GM21367 (cell line): ENCODE data around the gene KIRREL3.

Source experiments
- ATAC-seq: cut with Tn5 transposase; IDR thresholded peaks from one replicate; pipeline ENCODE4 v1.9.1; 2021; ENCODE audit not compliant: unreplicated experiment

The KIRREL3 gene

GRCh38 chr11:126607374-126607773 is 393.2 kb downstream of the KIRREL3 start:
- ATAC-seq, result no peak

- no peak for ATAC-seq
Observed at GRCh38 chr11:126606484-126606883, 394.1 kb downstream of the KIRREL3 start.

GRCh38 chr11:126604461-126604860 is 396.1 kb downstream of the KIRREL3 start:
- no peak for ATAC-seq

DNA sequence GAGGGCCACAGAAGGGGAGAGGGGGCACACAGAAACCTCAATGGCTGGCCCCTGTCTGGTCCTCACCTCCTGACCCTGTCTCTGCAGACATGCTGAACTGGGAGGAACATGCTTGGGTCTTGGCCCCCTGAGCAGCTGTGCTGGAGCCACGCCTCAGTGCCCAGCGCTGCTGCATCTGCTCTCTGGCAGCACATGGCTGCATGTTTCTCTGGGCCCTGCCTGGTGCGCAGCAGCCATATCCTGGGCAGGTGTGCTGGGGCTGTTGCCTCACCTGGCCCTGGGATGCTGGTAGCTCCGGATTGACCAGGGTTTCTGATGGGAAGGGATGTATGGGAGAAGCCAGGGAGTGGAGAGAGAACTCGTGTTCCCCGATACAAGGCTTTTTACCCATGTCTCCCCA is 397.1 kb downstream of the KIRREL3 start:
- no peak for ATAC-seq

DNA sequence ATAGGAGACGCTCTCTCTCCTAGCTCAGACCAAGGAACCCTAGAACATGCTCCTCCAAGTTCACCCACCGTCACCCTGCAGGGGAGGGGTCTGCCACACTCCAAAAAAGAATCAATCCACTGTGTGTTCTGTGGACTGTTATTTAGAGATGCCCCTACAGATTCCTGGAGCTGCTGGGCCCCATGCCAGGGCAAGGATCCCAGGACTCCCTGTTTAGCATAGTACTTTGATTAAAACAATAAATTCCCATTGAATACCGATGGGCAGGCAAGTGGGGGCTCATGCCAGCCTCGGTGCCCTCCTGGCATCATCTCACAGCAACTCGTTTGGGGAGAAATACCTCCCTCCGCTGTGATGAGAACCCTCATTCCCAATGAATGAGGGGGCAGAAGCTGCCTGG is 397.6 kb downstream of the KIRREL3 start:
- ATAC-seq, result no peak

DNA sequence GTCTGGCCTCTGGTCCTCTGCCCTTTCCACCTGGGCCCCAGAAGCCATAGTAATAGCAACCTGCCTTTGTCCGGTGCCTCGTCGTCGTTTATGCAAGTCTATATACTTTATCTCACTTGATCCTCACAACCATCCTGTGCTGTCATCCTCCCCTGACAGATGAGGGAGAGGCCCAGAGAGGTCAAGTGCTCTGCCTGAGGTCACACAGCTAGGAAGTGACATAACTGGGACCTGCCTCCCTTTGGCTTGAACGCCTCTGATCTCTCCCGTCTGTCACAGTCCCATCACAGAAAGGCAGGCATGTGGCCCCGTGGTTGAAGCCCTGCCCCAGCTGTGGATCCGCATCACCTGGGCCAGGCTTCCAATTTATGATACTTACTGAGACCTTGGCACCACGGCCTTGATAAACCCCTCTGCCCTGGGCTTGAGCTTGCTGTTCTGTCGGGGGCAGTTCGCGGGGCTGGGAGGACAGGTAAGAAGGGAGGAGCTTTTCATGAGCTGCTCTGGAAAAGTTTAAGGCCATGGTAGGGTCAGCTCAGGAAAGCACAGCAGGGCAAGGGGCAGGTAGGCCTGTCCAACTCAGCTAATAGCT is 398.1 kb downstream of the KIRREL3 start:
- no peak for ATAC-seq

DNA sequence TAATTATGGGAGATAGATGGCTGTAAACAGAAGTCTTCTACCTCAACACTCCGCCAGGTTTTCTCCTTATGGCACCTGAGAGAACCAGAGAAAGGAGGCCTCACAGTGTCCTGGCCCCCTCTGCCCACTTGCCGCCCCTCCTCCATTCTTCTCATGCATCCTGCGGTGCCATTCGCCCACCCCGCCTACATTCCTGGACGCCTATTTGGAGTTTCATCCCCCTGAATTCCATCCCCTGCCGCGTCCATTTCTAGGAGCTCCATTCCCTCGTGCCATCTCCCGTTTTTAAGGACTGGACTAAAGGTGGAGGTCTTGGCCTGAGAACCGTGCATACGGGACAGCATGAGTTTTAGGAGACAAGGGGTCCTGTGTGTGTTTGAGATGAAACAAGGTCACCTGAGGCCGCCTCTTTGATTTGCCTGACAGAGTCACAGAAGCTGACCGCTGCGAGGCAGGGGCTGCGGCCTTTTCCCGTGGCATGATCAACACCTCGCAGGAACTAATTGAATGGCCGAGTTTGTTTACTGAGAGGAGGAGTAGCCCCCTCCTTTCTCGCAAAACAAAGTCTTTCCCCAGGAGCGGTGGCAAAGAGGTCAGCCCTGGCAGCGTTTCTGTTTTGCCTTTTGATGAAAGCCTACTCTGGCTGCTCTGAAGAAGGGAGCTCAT is 398.9 kb downstream of the KIRREL3 start:
- no peak for ATAC-seq

DNA sequence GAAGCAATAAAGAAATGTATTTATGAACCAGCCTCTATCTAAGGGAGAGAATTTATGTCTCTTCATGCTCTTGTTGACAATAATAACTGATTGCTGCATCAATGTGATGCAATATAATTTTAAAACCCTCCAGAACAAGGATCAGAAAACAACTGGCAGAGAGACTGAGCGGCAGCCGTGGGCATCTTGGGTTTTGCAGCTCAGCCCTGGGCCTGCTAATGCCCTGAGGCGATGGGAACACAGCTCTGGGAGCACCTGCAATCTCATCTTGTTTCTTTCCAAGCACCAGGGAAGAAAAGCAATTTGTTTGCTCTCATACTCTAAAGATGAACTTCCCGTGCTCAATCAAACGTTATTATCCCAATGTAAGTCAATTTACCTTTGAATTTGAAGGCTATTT is 399.4 kb downstream of the KIRREL3 start:
- ATAC-seq, result no peak

- ATAC-seq, result no peak
Observed at GRCh38 chr11:126599217-126599897, 401.2 kb downstream of the KIRREL3 start.

DNA sequence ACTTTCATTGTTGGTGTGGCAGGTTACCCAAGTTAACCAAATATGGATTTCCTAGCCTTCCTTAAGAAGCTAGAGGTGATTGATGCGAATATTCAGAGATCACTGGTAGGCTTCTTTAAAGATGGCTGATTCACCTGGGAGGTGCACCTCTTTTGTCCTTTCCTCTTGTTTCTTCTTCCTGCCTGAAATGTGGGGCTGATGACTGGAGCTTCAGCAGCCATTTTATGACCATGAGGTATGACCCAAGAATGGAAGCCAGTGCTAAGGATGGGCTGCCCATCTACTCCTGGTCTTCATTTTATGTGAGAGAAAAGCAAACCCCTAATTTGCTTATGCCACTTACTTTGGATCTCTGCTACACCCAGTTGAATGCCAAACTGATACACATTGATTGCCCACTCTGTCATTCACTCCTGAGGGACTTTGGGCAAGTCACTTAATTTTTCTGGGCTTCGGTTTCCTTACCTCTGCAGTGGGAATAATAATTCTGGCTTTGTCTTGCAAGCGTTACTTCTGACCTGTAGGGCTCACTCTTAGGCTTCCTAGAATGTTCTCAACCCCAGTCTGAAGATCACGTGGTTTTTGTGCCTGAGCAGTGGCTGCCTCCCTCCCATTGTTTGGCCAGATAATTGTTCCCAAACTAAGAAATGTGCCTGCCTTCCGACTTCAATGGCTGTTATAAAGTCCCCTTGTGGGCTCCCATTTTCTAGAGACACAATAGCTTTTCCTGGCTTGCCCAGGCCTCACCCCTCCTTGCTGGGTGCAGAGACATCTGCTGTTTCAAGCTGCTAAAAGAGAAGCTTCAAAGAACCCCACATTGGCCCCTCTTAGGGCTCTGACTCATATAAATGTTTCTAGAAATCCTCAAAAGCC is 402.0 kb downstream of the KIRREL3 start:
- no peak for ATAC-seq

GRCh38 chr11:126597041-126597440 is 403.5 kb downstream of the KIRREL3 start:
- no peak for ATAC-seq

GRCh38 chr11:126596474-126596873 is 404.1 kb downstream of the KIRREL3 start:
- ATAC-seq, result no peak

- ATAC-seq, result no peak
Observed at GRCh38 chr11:126595560-126595959, 405.0 kb downstream of the KIRREL3 start.

DNA sequence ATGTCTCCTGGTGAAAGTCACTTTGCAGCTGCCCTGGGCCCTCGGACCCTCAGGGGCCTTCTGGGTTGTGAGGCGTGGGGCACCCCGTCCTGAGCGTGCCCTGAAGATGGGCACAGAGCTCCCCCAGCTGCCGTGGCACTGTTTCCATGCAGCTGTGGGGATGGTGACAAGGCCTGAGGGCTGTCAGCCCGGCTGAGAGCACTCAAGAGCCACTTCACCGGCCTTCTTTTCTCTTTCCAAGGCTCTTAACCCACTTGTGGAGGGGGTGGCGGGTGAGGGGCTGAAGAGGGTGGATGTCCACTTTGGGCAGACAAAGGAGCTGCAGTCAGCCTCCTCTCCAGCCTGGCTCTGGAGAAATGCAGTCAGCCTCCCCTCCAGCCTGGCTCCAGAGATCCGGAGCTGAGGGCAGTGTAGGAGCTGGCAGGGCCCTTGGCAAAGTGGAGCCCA is 405.6 kb downstream of the KIRREL3 start:
- no peak for ATAC-seq

- no peak for ATAC-seq
Observed at GRCh38 chr11:126592496-126593410, 407.8 kb downstream of the KIRREL3 start.

DNA sequence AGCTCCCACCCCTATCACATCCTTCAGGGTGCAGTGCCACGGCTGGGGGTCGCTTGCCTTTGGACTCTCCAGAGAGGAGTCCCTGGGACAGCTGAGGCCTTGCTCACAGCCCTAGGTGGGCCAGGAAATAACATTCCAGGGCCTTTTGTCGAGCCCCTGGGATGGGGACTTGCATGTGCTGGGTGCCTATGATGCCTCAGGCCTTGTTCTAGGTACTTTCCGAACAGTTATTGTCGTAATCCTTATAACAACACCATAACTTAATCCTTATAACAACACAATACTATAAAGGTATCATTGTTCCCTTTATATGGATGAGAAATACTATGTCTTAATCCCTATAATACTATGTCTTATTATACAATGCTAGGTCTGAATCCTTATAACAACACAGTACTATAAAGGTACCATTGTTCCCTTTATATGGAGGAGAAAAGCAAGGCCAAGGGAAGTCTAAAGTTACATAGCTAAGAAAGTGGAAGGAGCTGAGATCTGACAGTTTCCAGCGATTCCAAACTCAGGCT is 408.5 kb downstream of the KIRREL3 start:
- no peak for ATAC-seq

- no peak for ATAC-seq
Observed at GRCh38 chr11:126589492-126589803, 411.1 kb downstream of the KIRREL3 start.

DNA sequence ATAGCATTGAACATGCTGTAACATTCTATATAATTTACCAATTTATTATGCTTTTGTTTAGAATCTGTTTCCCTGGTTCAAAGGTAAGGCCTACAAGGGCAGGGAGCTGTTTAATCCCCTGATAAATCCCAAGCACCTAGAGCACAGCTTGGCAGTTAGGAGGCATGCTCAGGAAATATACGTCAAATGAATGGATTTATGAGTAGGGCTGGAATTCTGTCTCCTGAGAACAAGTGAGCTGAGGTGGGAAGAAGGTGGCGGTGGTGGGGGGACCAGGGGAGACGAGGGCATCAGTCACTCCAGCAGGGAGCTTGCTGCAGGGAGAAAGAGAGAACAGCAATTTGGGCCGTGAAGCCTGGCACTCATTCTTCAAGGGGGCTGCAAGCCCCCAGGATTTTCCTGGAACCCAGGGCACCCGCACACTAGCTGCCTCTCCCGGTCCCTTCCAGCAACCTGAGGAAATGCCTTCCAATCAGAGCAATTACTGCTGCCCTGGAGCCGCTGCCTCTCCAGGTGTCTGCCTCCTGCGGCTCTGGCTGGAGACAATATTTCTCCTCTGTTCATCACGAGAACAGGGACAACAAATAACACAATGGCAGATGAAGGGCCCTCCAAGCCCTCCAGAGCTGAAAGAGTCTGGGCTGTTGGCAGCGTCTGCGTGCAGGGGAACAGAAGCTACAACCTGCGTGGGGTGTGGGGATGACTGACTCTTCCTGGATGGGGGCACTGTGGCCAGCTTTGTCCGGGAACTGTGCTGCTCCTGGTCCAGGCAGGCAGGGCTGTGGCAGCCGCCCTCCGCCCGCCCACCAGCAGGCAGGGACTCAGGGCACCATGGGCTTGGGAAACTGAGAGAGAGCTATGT is 411.7 kb downstream of the KIRREL3 start:
- ATAC-seq, result no peak

GRCh38 chr11:126587541-126587940 is 413.0 kb downstream of the KIRREL3 start:
- no peak for ATAC-seq
